Right lung (tissue), 5 donors: ENCODE results near the gene WNT2. TPM values are rescaled to one million over a fixed set of nuclear protein-coding genes. Genes with fewer than 3 reads are reported as not detected.

Experiments used
- polyA plus RNA-seq, 5 donors: library from polyadenylated mRNA; unstranded; fragments of 120-200 nt; gene quantifications; one replicate each; pipeline versions ENCODE4 v1.2.1 to v1.2.3, GENCODE V29; 2013; ENCODE audit warnings: inconsistent platforms in 1 of 5, low replicate concordance in 1 of 5; ENCODE audit not compliant: insufficient read length in 5 of 5, insufficient read depth in 1 of 5

The WNT2 gene
- polyA plus RNA-seq, 5 donors = 138 to 163 (median 140) TPM

Other genes with a start within 250 kb of the WNT2 start
- 1 to 10 TPM in 1 of 5 donors, under 1 TPM in 4; 0.80 to 1.5 (median 0.96) TPM for gene ASZ1, start 104.4 kb upstream of the WNT2 start, polyA plus RNA-seq
- 10 to 100 TPM; 24.8 to 41.6 (median 35.0) TPM for gene CFTR, start 157.0 kb upstream of the WNT2 start, polyA plus RNA-seq